ENCODE data around the gene TRPC5OS. TPM values are rescaled to one million over a fixed set of nuclear protein-coding genes. Genes with fewer than 3 reads are reported as not detected.

TRPC5OS gene
- total RNA-seq, 1 experiment from 2014 or later: not detected

DNA sequence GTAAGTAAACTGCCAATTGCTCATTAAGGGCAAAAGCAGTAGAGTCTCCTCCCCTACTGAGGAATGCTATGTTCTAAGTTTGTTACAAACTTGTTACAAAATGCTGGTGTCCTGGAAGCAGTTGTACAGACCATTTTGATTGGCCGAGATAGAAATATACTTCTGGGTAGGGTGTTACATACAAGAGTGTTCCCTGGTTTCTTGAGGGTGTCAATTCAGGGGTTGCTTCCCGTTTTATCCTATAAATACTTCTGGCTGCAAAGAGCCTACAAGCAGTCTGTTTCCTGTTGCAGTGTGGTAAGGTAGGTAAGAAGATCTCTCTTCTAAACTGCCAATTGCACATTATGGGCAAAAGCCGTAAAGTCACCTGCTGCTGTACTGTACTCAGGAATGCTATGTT lies 5.7 kb downstream of the TRPC5OS start:
- TF ChIP-seq EZH2 (IDR thresholded peaks at IDR 0.05; ENCODE audit: low read length, unreplicated experiment) (no peak), EZH2phosphoT487 (IDR thresholded peaks at IDR 0.05; ENCODE audit: borderline replicate concordance, low read length) (no peak)
- TF ChIP-seq, protein P1, sequence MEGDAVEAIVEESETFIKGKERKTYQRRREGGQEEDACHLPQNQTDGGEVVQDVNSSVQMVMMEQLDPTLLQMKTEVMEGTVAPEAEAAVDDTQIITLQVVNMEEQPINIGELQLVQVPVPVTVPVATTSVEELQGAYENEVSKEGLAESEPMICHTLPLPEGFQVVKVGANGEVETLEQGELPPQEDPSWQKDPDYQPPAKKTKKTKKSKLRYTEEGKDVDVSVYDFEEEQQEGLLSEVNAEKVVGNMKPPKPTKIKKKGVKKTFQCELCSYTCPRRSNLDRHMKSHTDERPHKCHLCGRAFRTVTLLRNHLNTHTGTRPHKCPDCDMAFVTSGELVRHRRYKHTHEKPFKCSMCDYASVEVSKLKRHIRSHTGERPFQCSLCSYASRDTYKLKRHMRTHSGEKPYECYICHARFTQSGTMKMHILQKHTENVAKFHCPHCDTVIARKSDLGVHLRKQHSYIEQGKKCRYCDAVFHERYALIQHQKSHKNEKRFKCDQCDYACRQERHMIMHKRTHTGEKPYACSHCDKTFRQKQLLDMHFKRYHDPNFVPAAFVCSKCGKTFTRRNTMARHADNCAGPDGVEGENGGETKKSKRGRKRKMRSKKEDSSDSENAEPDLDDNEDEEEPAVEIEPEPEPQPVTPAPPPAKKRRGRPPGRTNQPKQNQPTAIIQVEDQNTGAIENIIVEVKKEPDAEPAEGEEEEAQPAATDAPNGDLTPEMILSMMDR (conservative IDR thresholded peaks at IDR 0.05; ENCODE audit: low read depth, low read length): no peak
- CTCF ChIA-PET: no interaction called here
- Histone ChIP-seq H3K9ac (ENCODE audit: low read length) (no peak overlapping the region), H3K4me1 (ENCODE audit: insufficient read depth, low read length) (no peaks in the 10 kb centered on the region), H3F3A (ENCODE audit: low read length, unreplicated experiment) (no peaks in the 10 kb centered on the region), H3K27me3 (ENCODE audit: low read length) (no peaks in the 10 kb centered on the region), H3K79me2 (ENCODE audit: low read length) (no peaks in the 10 kb centered on the region), H3K36me3 (ENCODE audit: low read depth, low read length) (no peaks in the 10 kb centered on the region), H3K9me3 (ENCODE audit: low read length) (no peaks in the 10 kb centered on the region), H3K4me2 (ENCODE audit: low read length) (no peak overlapping the region), H3K9me2 (replicated peaks; ENCODE audit: low read length) (no peaks in the 10 kb centered on the region), H3K27ac (ENCODE audit: low read length) (no peak overlapping the region), H4K20me1 (ENCODE audit: low read length) (no peaks in the 10 kb centered on the region), H2AFZ (ENCODE audit: low read length) (no peak overlapping the region), H3K4me3 (ENCODE audit: low read length) (no peak overlapping the region)
- POLR2A ChIA-PET (ENCODE audit: unreplicated experiment): no interaction called here
- intact Hi-C loops (cut with micrococcal nuclease): no loop called here
- BruUV-seq (replicated peaks): no TSS peak
- ATAC-seq (no peak), DNase-seq (no peak)

DNA sequence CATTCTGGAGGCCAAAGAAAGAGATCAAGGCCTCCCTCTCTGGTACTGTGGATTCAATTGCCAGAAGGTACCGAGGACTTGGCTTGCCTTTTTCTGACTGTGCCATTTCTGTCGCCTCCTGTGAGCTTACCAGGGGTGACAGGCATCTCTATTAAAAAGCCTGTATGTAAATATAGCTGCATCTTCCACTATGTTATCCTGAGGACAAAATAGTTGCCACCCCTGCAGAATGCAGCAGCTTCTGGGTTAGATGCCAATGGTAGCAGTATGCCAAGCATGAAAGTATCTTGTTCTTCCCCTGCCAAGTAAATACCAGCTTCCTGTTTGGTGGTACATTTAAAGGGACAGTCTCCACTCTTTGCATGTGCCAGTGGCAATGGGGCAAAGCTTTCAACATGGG lies 10.7 kb downstream of the TRPC5OS start:
- TF ChIP-seq EZH2phosphoT487 (IDR thresholded peaks at IDR 0.05; ENCODE audit: borderline replicate concordance, low read length): no peak
- TF ChIP-seq EZH2 (IDR thresholded peaks at IDR 0.05; ENCODE audit: low read length, unreplicated experiment): no peak
- TF ChIP-seq, protein P1 (conservative IDR thresholded peaks at IDR 0.05; ENCODE audit: low read depth, low read length): no peak
- POLR2A ChIA-PET (ENCODE audit: unreplicated experiment): no interaction called here
- Histone ChIP-seq H2AFZ (ENCODE audit: low read length) (no peak overlapping the region), H3K9me3 (ENCODE audit: low read length) (no peaks in the 10 kb centered on the region), H3K79me2 (ENCODE audit: low read length) (no peaks in the 10 kb centered on the region), H3K27ac (ENCODE audit: low read length) (no peak overlapping the region), H3K4me1 (ENCODE audit: insufficient read depth, low read length) (no peaks in the 10 kb centered on the region), H3K9ac (ENCODE audit: low read length) (no peak overlapping the region), H3K4me3 (ENCODE audit: low read length) (no peak overlapping the region), H3K4me2 (ENCODE audit: low read length) (no peak overlapping the region), H4K20me1 (ENCODE audit: low read length) (no peaks in the 10 kb centered on the region), H3K9me2 (replicated peaks; ENCODE audit: low read length) (no peaks in the 10 kb centered on the region), H3K27me3 (ENCODE audit: low read length) (no peaks in the 10 kb centered on the region), H3K36me3 (ENCODE audit: low read depth, low read length) (no peaks in the 10 kb centered on the region), H3F3A (ENCODE audit: low read length, unreplicated experiment) (no peaks in the 10 kb centered on the region)
- no TSS peak for BruUV-seq (replicated peaks)
- ATAC-seq: no peak
- CTCF ChIA-PET: no interaction called here
- intact Hi-C loops (cut with micrococcal nuclease): no loop called here
- DNase-seq: no peak

DNA sequence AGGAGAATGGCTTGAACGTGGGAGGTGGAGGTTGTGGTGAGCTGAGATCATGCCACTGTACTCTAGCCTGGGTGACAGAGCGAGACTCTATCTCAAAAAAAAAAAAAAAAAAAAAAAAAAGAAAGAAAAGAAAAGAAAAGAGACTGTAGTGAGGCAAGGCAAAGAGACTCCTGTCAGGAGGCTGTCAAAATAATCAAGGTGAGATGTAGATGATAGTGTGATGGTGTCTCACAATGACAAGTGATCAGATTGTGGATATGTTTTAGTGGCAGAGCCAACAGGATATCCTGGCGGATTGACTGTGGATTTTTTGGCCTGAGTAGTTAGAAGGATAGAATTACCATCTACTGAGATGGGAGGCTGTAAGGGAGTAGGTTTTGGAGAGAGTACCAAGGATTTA lies 12.6 kb downstream of the TRPC5OS start:
- H3K27me3 ChIP-seq (ENCODE audit: low read length): no peaks in the 10 kb centered on the region
- BruUV-seq (replicated peaks): no TSS peak
- DNase-seq: no peak
- no peak overlapping the region for H3K27ac ChIP-seq (ENCODE audit: low read length)
- ATAC-seq: no peak
- H3K36me3 ChIP-seq (ENCODE audit: low read depth, low read length): no peaks in the 10 kb centered on the region
- H4K20me1 ChIP-seq (ENCODE audit: low read length): no peaks in the 10 kb centered on the region
- H3K4me3 ChIP-seq (ENCODE audit: low read length): no peak overlapping the region
- H3K9ac ChIP-seq (ENCODE audit: low read length): no peak overlapping the region
- no peaks in the 10 kb centered on the region for H3K4me1 ChIP-seq (ENCODE audit: insufficient read depth, low read length)
- TF ChIP-seq EZH2phosphoT487 (IDR thresholded peaks at IDR 0.05; ENCODE audit: borderline replicate concordance, low read length): no peak
- TF ChIP-seq, protein P1 (conservative IDR thresholded peaks at IDR 0.05; ENCODE audit: low read depth, low read length): no peak
- H2AFZ ChIP-seq (ENCODE audit: low read length): no peak overlapping the region
- POLR2A ChIA-PET (ENCODE audit: unreplicated experiment): no interaction called here
- no peaks in the 10 kb centered on the region for H3K9me2 ChIP-seq (replicated peaks; ENCODE audit: low read length)
- intact Hi-C loops (cut with micrococcal nuclease): no loop called here
- H3K9me3 ChIP-seq (ENCODE audit: low read length): no peaks in the 10 kb centered on the region
- no peaks in the 10 kb centered on the region for H3F3A ChIP-seq (ENCODE audit: low read length, unreplicated experiment)
- H3K4me2 ChIP-seq (ENCODE audit: low read length): no peak overlapping the region
- H3K79me2 ChIP-seq (ENCODE audit: low read length): no peaks in the 10 kb centered on the region
- CTCF ChIA-PET: no interaction called here

Data from PC-3 (cell line).